Spleen (tissue), 11 donors: Measurements from ENCODE around the gene GLRX3. TPM values are rescaled to one million over a fixed set of nuclear protein-coding genes. Genes with fewer than 3 reads are reported as not detected.

ENCODE experiments used
- DNase-seq: peaks from one replicate; pipeline ENCODE4 v3.0.0-alpha.2; 2020
- H3K27ac ChIP-seq, 8 donors: fragments of 200-600 bp; sonication (generic) in 7 of 8; 1 replicate in 4 of 8; 2 replicates in 4 of 8; pipeline versions ENCODE4 v1.5.0 to v1.8.0; 2016 to 2021; ENCODE audit warnings: inconsistent platforms in 4 of 8, mild to moderate bottlenecking in 4 of 8, moderate library complexity in 1 of 8
- H3K27me3 ChIP-seq, 7 donors: fragments of 200-600 bp; sonication (generic) in 6 of 7; replicated peaks in 1 of 7; 1 replicate in 4 of 7; 2 replicates in 3 of 7; pipeline versions ENCODE4 v1.5.0 to v1.8.0; 2016 to 2021; ENCODE audit warnings: inconsistent platforms in 3 of 7, mild to moderate bottlenecking in 1 of 7
- H3K36me3 ChIP-seq, 6 donors: fragments of 200-600 bp; sonication (generic) in 5 of 6; 1 replicate in 4 of 6; 2 replicates in 2 of 6; pipeline versions ENCODE4 v1.5.0 to v1.8.0; 2016 to 2021; ENCODE audit warnings: inconsistent platforms in 2 of 6
- H3K4me1 ChIP-seq, 6 donors: fragments of 200-600 bp; sonication (generic) in 5 of 6; 1 replicate in 3 of 6; 2 replicates in 3 of 6; pipeline versions ENCODE4 v1.5.0 to v1.8.0; 2016 to 2021; ENCODE audit warnings: inconsistent platforms in 3 of 6
- H3K4me3 ChIP-seq, 8 donors: fragments of 200-600 bp; sonication (generic) in 7 of 8; 1 replicate in 4 of 8; 2 replicates in 4 of 8; pipeline versions ENCODE4 v1.5.0 to v1.8.0; 2016 to 2021; ENCODE audit warnings: inconsistent platforms in 4 of 8, mild to moderate bottlenecking in 4 of 8, moderate library complexity in 2 of 8
- H3K9me3 ChIP-seq, 8 donors: fragments of 200-600 bp; sonication (generic) in 7 of 8; 1 replicate in 4 of 8; 2 replicates in 4 of 8; pipeline versions ENCODE4 v1.5.0 to v1.8.0; 2016 to 2021; ENCODE audit warnings: inconsistent platforms in 4 of 8
- CTCF ChIP-seq, 11 experiments: fragments of 200-600 bp in 7 of 11; fragments of 450-650 bp in 4 of 11; sonication (generic) in 4 of 11; IDR thresholded peaks in 8 of 11; conservative IDR thresholded peaks in 3 of 11; 1 replicate in 7 of 11; 2 replicates in 4 of 11; pipeline versions ENCODE4 v1.4.0 to v1.8.0; 2016 to 2021; ENCODE audit warnings: antibody characterized with exemption in 11 of 11, inconsistent platforms in 4 of 11, mild to moderate bottlenecking in 1 of 11
- POLR2A ChIP-seq, 3 donors: fragments of 450-650 bp; IDR thresholded peaks; one replicate each; pipeline ENCODE4 v1.5.1; 2017; ENCODE audit warnings: antibody characterized with exemption in 3 of 3, mild to moderate bottlenecking in 1 of 3
- POLR2AphosphoS5 ChIP-seq, 3 donors: sonication (generic); formaldehyde crosslinking; IDR thresholded peaks; one replicate each; pipeline ENCODE4 v1.5.1; 2017; ENCODE audit warnings: antibody characterized with exemption in 3 of 3
- WGBS, 5 donors: extraction: QIAGEN DNeasy Blood & Tissue Kit in 3 of 5; methylation state at CpG; one replicate each; pipeline versions ENCODE4 v1.1.5 to v1.1.7; 2013 to 2018; 5-methylcytosine and 5-hydroxymethylcytosine counted together
- intact Hi-C: fragments of 100-400 bp; cut with DNase I; formaldehyde crosslinking; loops from one replicate; pipeline ENCODE4 v1.15.0; 2023; ENCODE audit warnings: low total_unique reads
- polyA plus RNA-seq, 3 donors: library from polyadenylated mRNA; stranded (reverse); fragments of 200-250 nt; gene quantifications; one replicate each; pipeline ENCODE4 v1.2.1, GENCODE V29; 2013
- total RNA-seq, 7 donors: library from RNA; depleted of rRNA in 3 of 7; stranded (reverse); fragments of >200 nt in 3 of 7; fragmentation: NEBNext Ultra II Directional in 4 of 7; extraction: Animal tissue kit (Norgen Biotek cat#: 25700) in 4 of 7; gene quantifications; one replicate each; pipeline versions ENCODE4 v1.1.0 to v1.2.1, GENCODE V29; 2016 to 2021
- donor health status: healthy with polysubstance abuse.
- donor health status: DM: no; HTN: no; CAD: no; lungs with moderate emphysema.
- donor health status: DM: no; HTN: no; CAD: no.
- donor health status: Bipolar disorder and iron deficiency.
- donor health status: healthy.
- donor health status: DM: no; HTN: no; CAD: no.
- donor health status: DM: yes; HTN: yes; CAD: no.

Gene GLRX3
- total and polyA plus RNA-seq, 10 donors: 32.2 to 63.2 (median 42.2) TPM

- no peaks in the 10 kb centered on the region for H3K9me3 ChIP-seq
- no peaks in the 10 kb centered on the region for H3K27me3 ChIP-seq
- H3K36me3 ChIP-seq: peaks cover 0 to 64% (median 22%) of the 10 kb centered on the region in 6 donors
- DNase-seq: no peak
- H3K4me3 ChIP-seq: no peak overlapping the region
- H3K27ac ChIP-seq: no peak overlapping the region
- H3K4me1 ChIP-seq: peaks cover 5 to 44% (median 31%) of the 10 kb centered on the region in 6 donors
- WGBS, 5 donors: 59 to 71% (median 66%) methylated on average over 4 of the region's 4 CpGs
- intact Hi-C loops: no loop called here
- TF ChIP-seq CTCF (IDR thresholded peaks at IDR 0.05 in 8 of 11, conservative IDR thresholded peaks at IDR 0.05 in 3 of 11) (no peak), POLR2A (IDR thresholded peaks at IDR 0.05) (no peak), POLR2AphosphoS5 (IDR thresholded peaks at IDR 0.05) (no peak)
Measured at GRCh38 chr10:130146042-130146441, 9.9 kb downstream of the GLRX3 start.

GRCh38 chr10:130159192-130159794 is 23.1 kb downstream of the GLRX3 start:
- Histone ChIP-seq H3K4me3 (no peak overlapping the region), H3K9me3 (no peaks in the 10 kb centered on the region), H3K27ac (no peak overlapping the region), H3K36me3 (peaks cover 0 to 71% (median 31%) of the 10 kb centered on the region in 6 donors), H3K27me3 (no peaks in the 10 kb centered on the region), H3K4me1 (peaks cover 0 to 10% (median 0%) of the 10 kb centered on the region in 6 donors)
- no peak for TF ChIP-seq POLR2AphosphoS5 (IDR thresholded peaks at IDR 0.05)
- no peak for TF ChIP-seq CTCF (IDR thresholded peaks at IDR 0.05 in 8 of 11, conservative IDR thresholded peaks at IDR 0.05 in 3 of 11)
- no peak for TF ChIP-seq POLR2A (IDR thresholded peaks at IDR 0.05)
- intact Hi-C loops: no loop called here
- WGBS, 5 donors: 80 to 92% (median 85%) methylated on average over 2 of the region's 2 CpGs
- no peak for DNase-seq

GRCh38 chr10:130160775-130161174 is 24.6 kb downstream of the GLRX3 start:
- intact Hi-C loops: no loop called here
- Histone ChIP-seq H3K27ac (no peak overlapping the region), H3K9me3 (no peaks in the 10 kb centered on the region), H3K4me1 (peaks cover 0 to 10% (median 0%) of the 10 kb centered on the region in 6 donors), H3K4me3 (no peak overlapping the region), H3K27me3 (no peaks in the 10 kb centered on the region), H3K36me3 (peaks cover 0 to 71% (median 34%) of the 10 kb centered on the region in 6 donors)
- no peak for DNase-seq
- WGBS, 5 donors: 81 to 90% (median 87%) methylated on average over 6 of the region's 6 CpGs
- no peak for TF ChIP-seq POLR2A (IDR thresholded peaks at IDR 0.05)
- no peak for TF ChIP-seq POLR2AphosphoS5 (IDR thresholded peaks at IDR 0.05)
- TF ChIP-seq CTCF (IDR thresholded peaks at IDR 0.05 in 8 of 11, conservative IDR thresholded peaks at IDR 0.05 in 3 of 11): no peak

GRCh38 chr10:130161331-130161730 is 25.1 kb downstream of the GLRX3 start:
- peaks cover 0 to 71% (median 38%) of the 10 kb centered on the region in 6 donors for H3K36me3 ChIP-seq
- no peak overlapping the region for H3K4me3 ChIP-seq
- peaks cover 0 to 10% (median 0%) of the 10 kb centered on the region in 6 donors for H3K4me1 ChIP-seq
- intact Hi-C loops: no loop called here
- no peak overlapping the region for H3K27ac ChIP-seq
- no peak for DNase-seq
- H3K27me3 ChIP-seq: no peaks in the 10 kb centered on the region
- WGBS, 5 donors: 90 to 99% (median 95%) methylated on average over 2 of the region's 2 CpGs
- TF ChIP-seq POLR2A (IDR thresholded peaks at IDR 0.05) (no peak), CTCF (IDR thresholded peaks at IDR 0.05 in 8 of 11, conservative IDR thresholded peaks at IDR 0.05 in 3 of 11) (no peak), POLR2AphosphoS5 (IDR thresholded peaks at IDR 0.05) (no peak)
- no peaks in the 10 kb centered on the region for H3K9me3 ChIP-seq
